SJCRH30 (cell line): Measurements from ENCODE around the gene ATP5PF. TPM values are rescaled to one million over a fixed set of nuclear protein-coding genes. Genes with fewer than 3 reads are reported as not detected.
"Not testable (repeated sequence)": the region's sequence is repeated elsewhere in the genome, so short reads cannot be mapped to it uniquely, and the experiment has no call there.

Experiments
- DNase-seq, 2 experiments: peaks; one replicate each; pipeline ENCODE4 v3.0.0-alpha.2; 2015 to 2020
- H3K27ac ChIP-seq: fragments of 250-450 bp; sonication (Bioruptor Pico); 2 replicates; pipeline ENCODE4 v1.5.1; 2020; ENCODE audit warnings: mild to moderate bottlenecking, moderate library complexity
- H3K27me3 ChIP-seq: fragments of 250-450 bp; sonication (Bioruptor Pico); 2 replicates; pipeline ENCODE4 v1.5.1; 2020; ENCODE audit warnings: mild to moderate bottlenecking, moderate library complexity
- H3K36me3 ChIP-seq: fragments of 250-450 bp; sonication (Bioruptor Pico); 2 replicates; pipeline ENCODE4 v1.5.1; 2020; ENCODE audit warnings: mild to moderate bottlenecking, moderate library complexity
- H3K4me1 ChIP-seq: fragments of 250-450 bp; sonication (Bioruptor Pico); 2 replicates; pipeline ENCODE4 v1.5.1; 2020; ENCODE audit warnings: mild to moderate bottlenecking, moderate library complexity
- H3K4me3 ChIP-seq: fragments of 250-450 bp; sonication (Bioruptor Pico); 2 replicates; pipeline ENCODE4 v1.5.1; 2020; ENCODE audit warnings: mild to moderate bottlenecking, moderate library complexity
- H3K9me3 ChIP-seq: fragments of 250-450 bp; sonication (Bioruptor Pico); replicated peaks from 2 replicates; pipeline ENCODE4 v1.5.1; 2020; ENCODE audit warnings: mild to moderate bottlenecking, moderate library complexity
- total RNA-seq: library from RNA; depleted of rRNA; stranded (reverse); fragments of >200 nt; shearing (Covaris generic); gene quantifications from 2 replicates; pipeline ENCODE4 v1.2.3, GENCODE V29; 2014; rRNA removed

Gene ATP5PF, protein sequence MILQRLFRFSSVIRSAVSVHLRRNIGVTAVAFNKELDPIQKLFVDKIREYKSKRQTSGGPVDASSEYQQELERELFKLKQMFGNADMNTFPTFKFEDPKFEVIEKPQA
- 229 and 258 TPM in 2 replicates for total RNA-seq

DNA sequence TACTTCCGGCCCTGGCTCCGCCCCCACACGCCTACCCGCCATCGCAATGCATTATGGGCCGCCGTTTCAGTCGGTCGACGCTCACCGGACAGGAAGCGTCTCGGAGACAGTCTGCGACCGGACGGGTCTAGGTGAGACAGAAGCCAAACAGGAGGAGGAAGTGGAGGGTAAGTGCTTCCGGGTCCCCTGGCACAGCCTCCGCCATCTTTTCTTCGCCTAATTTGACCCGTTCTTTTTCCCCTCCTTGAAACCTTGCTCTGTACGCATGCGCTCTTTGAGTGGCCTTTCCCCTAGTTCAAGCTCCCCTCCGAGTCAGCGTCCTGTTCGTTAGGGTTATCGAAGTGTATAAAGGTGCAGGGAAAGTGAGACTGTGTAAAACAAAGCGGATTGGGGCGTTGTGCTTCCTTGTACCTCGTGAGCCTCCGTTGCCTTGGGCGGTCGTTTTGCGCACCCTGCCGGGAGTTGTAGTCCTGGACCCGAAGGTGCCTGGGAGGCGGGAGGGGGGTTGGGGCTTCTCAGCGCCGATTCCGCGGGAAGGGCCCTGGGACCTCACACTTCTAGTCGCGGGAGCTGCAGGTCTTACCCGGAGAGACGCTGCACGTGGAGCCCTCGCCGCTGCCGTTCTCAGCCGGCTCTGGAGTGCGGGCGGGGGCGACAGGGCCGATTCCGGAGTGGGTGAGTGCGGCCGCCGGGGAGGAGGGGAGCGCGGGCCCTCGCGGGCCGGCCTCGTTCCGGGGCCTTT lies at the start of gene ATP5PF, which contains the start of gene GABPA:
Gene ATP5PF (minus strand): TSS at position 1 of the 742 bp plus-strand sequence. CDS start 5,110 bp downstream, outside the sequence.
Gene GABPA (plus strand): TSS at position 69 of the 742 bp plus-strand sequence. CDS start 6,627 bp downstream, outside the sequence.
- Histone ChIP-seq H3K27ac (peak within 1 kb of the TSS; percentile 99), H3K9me3 (no peaks in the 10 kb centered on the region), H3K27me3 (no peaks in the 10 kb centered on the region), H3K4me1 (peaks cover 16% of the 10 kb centered on the region), H3K4me3 (peak within 1 kb of the TSS; percentile 92), H3K36me3 (peaks cover 10% of the 10 kb centered on the region; the same call in 1 of the 2 replicates)
- DNase-seq = peak; percentile 98 to 99

DNA sequence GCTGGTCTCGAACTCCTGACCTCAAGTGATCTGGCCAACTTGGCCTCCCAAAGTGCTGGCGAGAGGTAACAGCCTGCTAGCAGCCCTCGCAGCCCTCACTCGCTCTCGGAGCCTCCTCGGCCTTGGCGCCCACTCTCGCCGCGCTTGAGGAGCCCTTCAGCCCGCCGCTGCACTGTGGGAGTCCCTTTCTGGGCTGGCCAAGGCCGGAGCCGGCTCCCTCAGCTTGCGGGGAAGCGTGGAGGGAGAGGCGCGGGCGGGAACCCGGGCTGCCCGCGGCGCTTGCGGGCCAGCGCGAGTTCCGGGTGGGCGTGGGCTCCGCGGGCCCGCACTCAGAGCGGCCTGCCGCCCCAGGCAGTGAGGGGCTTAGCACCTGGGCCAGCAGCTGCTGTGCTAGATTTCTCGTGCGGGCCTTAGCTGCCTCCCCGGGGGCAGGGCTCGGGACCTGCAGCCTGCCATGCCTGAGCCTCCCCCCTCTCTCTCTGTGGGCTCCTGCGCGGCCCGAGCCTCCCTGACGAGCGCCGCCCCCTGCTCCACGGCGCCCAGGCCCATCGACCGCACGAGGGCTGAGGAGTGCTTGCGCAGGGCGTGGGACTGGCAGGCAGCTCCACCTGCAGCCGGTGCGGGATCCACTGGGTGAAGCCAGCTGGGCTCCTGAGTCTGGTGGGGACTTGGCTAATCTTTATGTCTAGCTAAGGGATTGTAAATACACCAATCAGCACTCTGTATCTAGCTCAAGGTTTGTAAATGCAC lies 43.6 kb upstream of the ATP5PF start:
- H3K27me3 ChIP-seq, H3K36me3 ChIP-seq, H3K4me3 ChIP-seq, H3K4me1 ChIP-seq, H3K27ac ChIP-seq, DNase-seq, H3K9me3 ChIP-seq: not testable (repeated sequence)

- Histone ChIP-seq H3K27me3 (no peaks in the 10 kb centered on the region), H3K4me1 (peaks cover 6% of the 10 kb centered on the region; the same call in 1 of the 2 replicates), H3K27ac (no peak overlapping the region), H3K4me3 (no peak overlapping the region), H3K9me3 (no peaks in the 10 kb centered on the region), H3K36me3 (0 out of 2 replicates have a peak, but pooled peaks cover 3% of the 10 kb centered on the region)
- DNase-seq = no peak
Observed at GRCh38 chr21:25776440-25776839, 41.7 kb upstream of the ATP5PF start.

DNA sequence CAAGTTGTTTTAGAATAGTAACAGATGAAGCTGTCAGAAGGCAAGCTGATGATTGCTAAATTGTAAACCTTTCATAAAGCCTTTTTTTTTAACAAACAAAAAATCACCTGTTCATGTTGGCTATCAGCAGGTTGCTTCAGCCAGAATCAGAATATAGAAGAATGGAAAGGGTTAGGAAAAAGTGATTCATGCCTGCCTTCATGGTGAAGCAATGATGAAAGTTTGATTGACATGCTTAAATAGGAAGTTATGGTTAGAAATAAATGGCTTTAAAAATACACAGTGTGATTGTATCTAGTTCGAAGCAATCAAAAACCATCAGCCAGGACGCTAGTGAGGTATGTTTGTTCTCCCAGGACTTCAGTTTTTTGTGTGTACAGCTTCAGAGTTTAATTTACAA lies 38.0 kb upstream of the ATP5PF start:
- H3K4me1 ChIP-seq = no peaks in the 10 kb centered on the region
- peaks cover 4% of the 10 kb centered on the region for H3K36me3 ChIP-seq
- H3K4me3 ChIP-seq = no peak overlapping the region
- H3K9me3 ChIP-seq = no peaks in the 10 kb centered on the region
- no peak for DNase-seq
- no peak overlapping the region for H3K27ac ChIP-seq
- no peaks in the 10 kb centered on the region for H3K27me3 ChIP-seq

- Histone ChIP-seq H3K27ac (no peak overlapping the region), H3K4me1 (no peaks in the 10 kb centered on the region), H3K36me3 (peaks cover 18% of the 10 kb centered on the region), H3K27me3 (no peaks in the 10 kb centered on the region), H3K9me3 (no peaks in the 10 kb centered on the region), H3K4me3 (no peak overlapping the region)
- DNase-seq = no peak
Observed at GRCh38 chr21:25767921-25768320, 33.2 kb upstream of the ATP5PF start.

GRCh38 chr21:25764065-25764464 lies 29.4 kb upstream of the ATP5PF start:
- DNase-seq = no peak
- Histone ChIP-seq H3K27ac (no peak overlapping the region), H3K27me3 (no peaks in the 10 kb centered on the region), H3K4me3 (no peak overlapping the region), H3K36me3 (peaks cover 49% of the 10 kb centered on the region), H3K4me1 (no peaks in the 10 kb centered on the region), H3K9me3 (no peaks in the 10 kb centered on the region)

- Histone ChIP-seq H3K4me1 (no peaks in the 10 kb centered on the region), H3K4me3 (no peak overlapping the region), H3K9me3 (peaks cover 3% of the 10 kb centered on the region; the same call in 1 of the 2 replicates), H3K27ac (no peak overlapping the region), H3K27me3 (no peaks in the 10 kb centered on the region), H3K36me3 (peaks cover 60% of the 10 kb centered on the region)
- DNase-seq = no peak
Observed at GRCh38 chr21:25760677-25761076, 26.0 kb upstream of the ATP5PF start.

DNA sequence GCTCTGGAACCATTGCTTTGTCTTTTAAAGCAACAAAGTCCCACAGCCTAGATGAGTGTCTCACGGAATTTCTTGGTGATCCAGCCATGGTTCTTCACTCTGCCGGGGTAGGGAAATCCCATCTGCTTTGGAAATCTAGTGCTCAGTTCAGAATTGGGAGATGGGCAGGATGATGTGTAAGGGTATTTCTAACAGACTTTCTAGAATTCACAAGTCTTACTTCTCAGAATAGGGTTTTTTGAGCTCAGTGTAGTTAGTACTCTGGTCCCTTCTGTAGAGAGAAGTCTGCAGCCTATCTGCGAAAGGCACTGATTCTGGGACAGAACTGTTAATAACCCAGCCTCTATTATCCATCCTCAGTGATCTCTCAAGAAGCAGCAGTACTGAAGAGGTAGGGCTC lies 25.4 kb upstream of the ATP5PF start:
- Histone ChIP-seq H3K9me3 (peaks cover 3% of the 10 kb centered on the region; the same call in 1 of the 2 replicates), H3K36me3 (peaks cover 59% of the 10 kb centered on the region), H3K4me1 (no peaks in the 10 kb centered on the region), H3K27me3 (no peaks in the 10 kb centered on the region), H3K27ac (no peak overlapping the region), H3K4me3 (no peak overlapping the region)
- DNase-seq = no peak

DNA sequence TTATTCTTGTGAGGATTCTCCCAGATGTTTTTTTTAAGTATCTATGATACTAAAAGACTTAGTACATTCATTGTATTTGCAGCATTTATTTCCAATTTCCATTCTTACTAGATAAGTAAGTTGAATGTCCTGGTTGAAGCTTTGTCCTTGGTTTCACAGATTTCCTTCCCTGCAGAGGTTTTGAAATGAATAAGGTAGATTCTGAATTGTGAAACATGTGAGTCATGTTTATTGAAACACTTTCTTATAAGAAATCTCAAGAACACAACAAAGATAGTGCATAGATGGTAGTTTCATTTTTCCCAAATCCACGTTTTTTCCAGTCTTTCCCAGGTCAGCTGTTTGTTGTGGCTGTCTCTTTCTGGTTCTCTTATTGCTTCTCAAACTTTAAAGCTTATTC lies 24.9 kb upstream of the ATP5PF start:
- DNase-seq = no peak
- Histone ChIP-seq H3K4me3 (no peak overlapping the region), H3K27ac (no peak overlapping the region), H3K9me3 (peaks cover 3% of the 10 kb centered on the region; the same call in 1 of the 2 replicates), H3K4me1 (no peaks in the 10 kb centered on the region), H3K27me3 (no peaks in the 10 kb centered on the region), H3K36me3 (peaks cover 58% of the 10 kb centered on the region)

DNA sequence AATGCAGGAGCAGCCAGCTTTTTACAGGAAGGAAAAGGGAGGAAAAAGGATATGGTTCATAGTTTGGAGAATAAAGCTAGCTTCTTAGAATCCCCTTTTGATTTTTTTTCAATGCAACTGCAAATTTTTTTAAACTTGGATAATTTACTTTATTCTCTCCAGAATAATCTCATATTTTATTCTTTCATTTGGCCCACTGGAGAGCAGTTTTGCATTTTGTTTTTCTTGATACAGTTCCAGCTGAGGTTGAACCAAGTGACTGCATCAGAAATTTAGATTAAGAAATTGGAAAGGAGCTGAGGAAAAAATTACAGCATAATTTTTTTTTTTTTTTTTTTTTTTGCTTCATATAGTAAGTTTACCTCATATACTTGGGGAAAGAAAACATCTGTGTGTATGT lies 22.8 kb upstream of the ATP5PF start:
- Histone ChIP-seq H3K4me1 (no peaks in the 10 kb centered on the region), H3K9me3 (peaks cover 3% of the 10 kb centered on the region; the same call in 1 of the 2 replicates), H3K27ac (no peak overlapping the region), H3K36me3 (peaks cover 61% of the 10 kb centered on the region), H3K4me3 (no peak overlapping the region), H3K27me3 (no peaks in the 10 kb centered on the region)
- DNase-seq = no peak

DNA sequence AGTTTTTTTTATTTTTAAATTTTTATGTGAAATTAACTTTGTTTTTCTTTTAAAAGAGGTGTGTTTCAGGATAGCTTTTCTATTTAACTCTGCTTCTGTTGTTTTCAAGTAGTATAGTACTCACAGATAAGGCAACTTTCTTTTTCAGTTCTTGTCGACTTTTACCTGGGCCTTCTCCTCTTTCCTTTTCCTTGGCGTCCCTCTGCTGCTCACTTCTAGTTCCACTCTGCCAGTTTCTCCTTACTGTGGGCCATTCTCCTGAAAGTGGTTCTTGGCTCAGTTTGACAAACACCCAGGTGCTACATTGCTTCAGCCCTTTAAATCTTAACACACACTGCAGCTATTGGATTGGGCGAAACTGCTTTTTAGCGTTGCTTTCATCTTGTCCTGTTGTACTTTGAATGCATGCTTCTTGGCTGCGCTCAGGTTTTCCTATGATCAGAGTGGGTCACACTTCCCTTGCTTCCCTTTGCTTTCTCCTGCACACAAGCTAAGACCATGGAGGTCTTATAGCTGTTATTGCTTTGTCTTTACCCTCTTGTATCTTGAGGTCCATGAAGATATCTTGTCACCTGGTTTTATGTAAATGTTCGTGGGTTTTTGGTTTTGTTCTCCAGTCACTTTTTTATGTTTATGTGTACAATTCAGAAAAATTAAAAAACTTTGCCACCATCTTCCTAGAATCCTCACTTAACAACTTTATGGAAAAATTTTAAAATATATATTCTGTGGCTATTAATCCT lies 21.7 kb upstream of the ATP5PF start:
- Histone ChIP-seq H3K36me3 (peaks cover 59% of the 10 kb centered on the region), H3K4me3 (no peak overlapping the region), H3K27ac (no peak overlapping the region), H3K9me3 (peaks cover 3% of the 10 kb centered on the region; the same call in 1 of the 2 replicates), H3K27me3 (no peaks in the 10 kb centered on the region), H3K4me1 (peaks cover 10% of the 10 kb centered on the region)
- no peak for DNase-seq

- Histone ChIP-seq H3K4me1 (peaks cover 31% of the 10 kb centered on the region), H3K27ac (no peak overlapping the region), H3K9me3 (peaks cover 3% of the 10 kb centered on the region; the same call in 1 of the 2 replicates), H3K27me3 (no peaks in the 10 kb centered on the region), H3K36me3 (peaks cover 35% of the 10 kb centered on the region), H3K4me3 (no peak overlapping the region)
- no peak for DNase-seq
Observed at GRCh38 chr21:25752416-25752815, 17.7 kb upstream of the ATP5PF start.

DNA sequence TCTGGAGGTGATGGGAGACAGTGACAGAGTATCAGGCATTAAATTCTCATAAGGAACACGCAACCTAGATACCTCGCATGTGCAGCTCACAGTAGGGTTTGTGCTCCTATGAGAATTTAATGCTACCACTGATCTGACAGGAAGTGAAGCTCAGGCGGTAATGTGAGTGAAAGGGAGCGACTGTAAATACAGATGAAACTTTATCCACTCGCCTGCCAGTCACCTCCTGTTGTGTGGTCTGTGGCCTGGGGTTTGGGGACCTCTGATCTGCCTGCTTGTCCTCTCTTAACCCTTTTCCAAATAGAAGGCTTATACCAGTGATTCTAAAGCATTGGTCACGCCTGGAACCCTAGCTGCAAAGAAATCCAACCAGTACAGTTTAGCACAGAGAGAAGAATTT lies 15.4 kb upstream of the ATP5PF start:
- Histone ChIP-seq H3K27ac (peak overlapping the region; percentile 95), H3K27me3 (no peaks in the 10 kb centered on the region), H3K36me3 (peaks cover 45% of the 10 kb centered on the region), H3K9me3 (no peaks in the 10 kb centered on the region), H3K4me3 (no peak overlapping the region), H3K4me1 (peaks cover 31% of the 10 kb centered on the region)
- peak; percentile 97 to 99 for DNase-seq

DNA sequence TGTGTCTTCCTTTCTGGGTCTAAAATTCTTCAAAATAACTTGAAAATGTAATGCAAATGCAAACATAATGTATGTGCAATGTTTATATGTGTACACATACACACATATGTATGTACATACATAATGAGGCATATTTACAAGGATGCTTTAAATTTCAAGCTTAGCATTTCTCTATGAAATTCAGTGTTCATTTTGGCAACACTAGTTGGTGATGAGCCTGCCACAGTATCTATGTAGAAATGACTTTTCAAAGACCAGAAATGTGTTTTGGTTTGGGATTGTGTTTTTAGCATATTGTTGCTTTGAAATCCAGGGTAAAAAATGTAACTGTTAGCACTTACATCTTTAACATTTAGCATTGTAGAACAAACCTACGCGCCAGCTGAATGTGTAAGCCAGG lies 10.2 kb upstream of the ATP5PF start:
- H3K27me3 ChIP-seq = no peaks in the 10 kb centered on the region
- peaks cover 45% of the 10 kb centered on the region for H3K36me3 ChIP-seq
- peaks cover 10% of the 10 kb centered on the region for H3K4me1 ChIP-seq
- no peak overlapping the region for H3K4me3 ChIP-seq
- no peak overlapping the region for H3K27ac ChIP-seq
- DNase-seq = no peak
- H3K9me3 ChIP-seq = no peaks in the 10 kb centered on the region
